Nephron progenitor cell (in vitro differentiated cells): ENCODE data around the gene PDLIM7.
"Not testable (repeated sequence)": the region's sequence is repeated elsewhere in the genome, so short reads cannot be mapped to it uniquely, and the experiment has no call there.

ENCODE experiments used
- DNase-seq: peaks from one replicate; pipeline ENCODE4 v3.0.0; 2021
- H3K27ac Mint-ChIP-seq: 2 replicates; pipeline ENCODE4 v1.8.0; 2021; ENCODE audit warnings: mild to moderate bottlenecking, moderate library complexity, mixed read lengths
- H3K27me3 Mint-ChIP-seq: 2 replicates; pipeline ENCODE4 v1.8.0; 2021; ENCODE audit warnings: mild to moderate bottlenecking, low read depth, mixed read lengths; ENCODE audit not compliant: poor library complexity
- H3K36me3 Mint-ChIP-seq: 2 replicates; pipeline ENCODE4 v1.8.0; 2021; ENCODE audit warnings: low read depth, mixed read lengths
- H3K4me1 Mint-ChIP-seq: 2 replicates; pipeline ENCODE4 v1.8.0; 2021; ENCODE audit warnings: mixed read lengths
- H3K4me3 Mint-ChIP-seq: 2 replicates; pipeline ENCODE4 v1.8.0; 2021; ENCODE audit warnings: mild to moderate bottlenecking, moderate library complexity, mixed read lengths
- H3K9me3 Mint-ChIP-seq: 2 replicates; pipeline ENCODE4 v1.8.0; 2021; ENCODE audit warnings: mild to moderate bottlenecking, moderate library complexity, mixed read lengths
- TF ChIP-seq, protein P1 (sequence below): fragments of 200-600 bp; sonication (generic); IDR thresholded peaks from 2 replicates; pipeline ENCODE4 v1.5.0; 2021; ENCODE audit warnings: antibody characterized with exemption

PDLIM7 gene

DNA sequence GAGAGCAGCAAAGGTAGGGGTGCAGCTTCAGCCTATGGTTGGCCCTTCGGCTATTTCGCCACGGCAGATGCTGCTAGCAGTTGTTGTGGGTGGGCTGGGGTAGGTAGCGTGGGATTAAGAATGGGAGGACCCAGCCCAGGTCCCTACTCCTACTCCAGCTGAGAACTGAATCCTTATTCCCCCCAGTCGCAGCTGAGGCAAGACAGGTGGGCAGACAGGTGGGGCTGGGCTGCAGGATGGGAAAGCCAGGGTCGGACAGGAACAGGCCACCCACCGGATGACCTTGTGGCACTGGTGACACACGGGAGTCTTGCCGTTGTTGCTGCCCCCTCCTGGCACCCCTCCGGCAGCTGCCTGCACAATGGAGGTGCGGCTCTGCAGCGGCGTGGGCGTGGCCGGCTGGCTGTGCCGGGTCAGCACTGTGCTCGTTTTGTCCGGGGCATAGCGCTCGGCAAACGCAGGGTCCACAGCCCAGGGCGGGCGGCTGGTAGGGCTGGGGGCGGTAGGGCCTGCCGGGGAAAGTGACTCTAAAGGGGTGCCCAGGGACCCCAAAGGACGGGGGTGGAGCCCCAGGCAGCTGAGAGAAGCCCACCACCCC lies 8.2 kb downstream of the PDLIM7 start:
- DNase-seq = no peak

DNA sequence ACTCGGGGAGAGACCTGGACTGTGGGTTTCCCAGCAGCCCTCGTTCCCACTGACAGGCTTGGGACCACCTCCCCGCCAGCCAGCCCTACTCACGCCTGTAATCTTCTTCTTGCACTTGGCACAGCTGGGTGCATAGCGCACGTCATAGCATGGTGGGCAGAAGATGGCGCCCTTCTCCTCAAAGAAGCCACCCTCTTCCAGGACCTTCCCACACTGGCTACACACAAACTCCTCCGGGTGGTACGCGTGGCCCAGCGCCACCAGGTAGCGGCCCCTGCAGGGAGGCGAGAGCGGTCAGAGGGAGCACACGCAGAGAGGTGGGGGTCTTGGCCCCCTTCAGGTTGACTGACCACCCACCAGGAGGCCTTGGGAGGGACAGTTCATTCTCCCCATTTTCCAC lies 9.4 kb downstream of the PDLIM7 start:
- H3K4me1 Mint-ChIP-seq = peaks cover 40% of the 10 kb centered on the region
- peaks cover 41% of the 10 kb centered on the region for H3K36me3 Mint-ChIP-seq
- DNase-seq = no peak
- H3K27ac Mint-ChIP-seq = peak overlapping the region; percentile 36
- no peaks in the 10 kb centered on the region for H3K9me3 Mint-ChIP-seq
- TF ChIP-seq, protein P1, sequence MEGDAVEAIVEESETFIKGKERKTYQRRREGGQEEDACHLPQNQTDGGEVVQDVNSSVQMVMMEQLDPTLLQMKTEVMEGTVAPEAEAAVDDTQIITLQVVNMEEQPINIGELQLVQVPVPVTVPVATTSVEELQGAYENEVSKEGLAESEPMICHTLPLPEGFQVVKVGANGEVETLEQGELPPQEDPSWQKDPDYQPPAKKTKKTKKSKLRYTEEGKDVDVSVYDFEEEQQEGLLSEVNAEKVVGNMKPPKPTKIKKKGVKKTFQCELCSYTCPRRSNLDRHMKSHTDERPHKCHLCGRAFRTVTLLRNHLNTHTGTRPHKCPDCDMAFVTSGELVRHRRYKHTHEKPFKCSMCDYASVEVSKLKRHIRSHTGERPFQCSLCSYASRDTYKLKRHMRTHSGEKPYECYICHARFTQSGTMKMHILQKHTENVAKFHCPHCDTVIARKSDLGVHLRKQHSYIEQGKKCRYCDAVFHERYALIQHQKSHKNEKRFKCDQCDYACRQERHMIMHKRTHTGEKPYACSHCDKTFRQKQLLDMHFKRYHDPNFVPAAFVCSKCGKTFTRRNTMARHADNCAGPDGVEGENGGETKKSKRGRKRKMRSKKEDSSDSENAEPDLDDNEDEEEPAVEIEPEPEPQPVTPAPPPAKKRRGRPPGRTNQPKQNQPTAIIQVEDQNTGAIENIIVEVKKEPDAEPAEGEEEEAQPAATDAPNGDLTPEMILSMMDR = no peak
- no peaks in the 10 kb centered on the region for H3K27me3 Mint-ChIP-seq
- H3K4me3 Mint-ChIP-seq = no peak overlapping the region

More for the DNA sequence above, 8.2 kb downstream of the PDLIM7 start:
- Mint-ChIP-seq H3K4me3 (no peak overlapping the region), H3K36me3 (peaks cover 35% of the 10 kb centered on the region), H3K4me1 (peaks cover 42% of the 10 kb centered on the region), H3K9me3 (no peaks in the 10 kb centered on the region), H3K27me3 (no peaks in the 10 kb centered on the region), H3K27ac (no peak overlapping the region)
- TF ChIP-seq, protein P1 = no peak

DNA sequence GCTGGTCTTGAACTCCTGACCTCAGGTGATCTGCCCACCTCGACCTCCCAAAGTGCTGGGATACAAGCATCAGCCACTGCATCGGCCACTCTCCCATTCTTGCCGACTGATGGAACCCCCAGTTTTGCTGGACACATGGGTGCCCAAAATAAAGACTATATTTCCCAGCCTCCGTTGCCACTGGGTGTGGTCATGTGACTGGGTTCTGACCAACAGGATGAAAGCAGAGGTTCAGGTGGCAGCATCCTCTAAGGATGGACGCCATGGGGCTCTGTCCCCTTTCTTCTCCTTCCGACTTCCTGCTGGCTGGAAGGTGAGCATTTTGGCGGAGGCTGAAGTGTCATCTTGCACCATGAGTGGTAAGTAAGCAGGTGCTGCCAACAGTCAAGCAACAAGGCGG lies 10.3 kb downstream of the PDLIM7 start:
- no peak overlapping the region for H3K27ac Mint-ChIP-seq

DNA sequence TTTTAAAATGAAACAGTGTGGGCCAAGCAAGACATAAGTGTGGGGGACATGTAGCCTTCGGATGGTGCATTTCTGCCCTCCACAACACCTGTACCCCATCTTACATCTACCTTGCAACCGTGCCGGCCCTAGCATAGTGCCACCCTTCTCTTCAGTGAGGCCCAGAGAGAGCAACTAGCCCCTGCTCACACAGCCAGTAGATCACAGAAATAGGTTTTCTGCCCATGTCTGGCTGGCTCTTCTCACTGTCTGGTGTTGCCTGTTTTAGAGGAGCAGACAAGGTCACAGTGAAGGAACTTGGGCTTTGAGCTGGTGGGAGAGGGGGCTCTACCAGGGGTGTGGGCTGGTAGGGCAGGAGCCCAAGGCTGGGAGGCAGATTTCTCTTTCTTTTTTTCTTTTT lies 11.1 kb downstream of the PDLIM7 start:
- no peak overlapping the region for H3K4me3 Mint-ChIP-seq
- H3K36me3 Mint-ChIP-seq = peaks cover 41% of the 10 kb centered on the region
- TF ChIP-seq, protein P1 = no peak

More for the DNA sequence above, 10.3 kb downstream of the PDLIM7 start:
- Mint-ChIP-seq H3K27me3 (no peaks in the 10 kb centered on the region), H3K9me3 (no peaks in the 10 kb centered on the region), H3K4me3 (no peak overlapping the region), H3K36me3 (peaks cover 43% of the 10 kb centered on the region), H3K4me1 (peaks cover 39% of the 10 kb centered on the region)
- no peak for DNase-seq
- TF ChIP-seq, protein P1 = no peak

DNA sequence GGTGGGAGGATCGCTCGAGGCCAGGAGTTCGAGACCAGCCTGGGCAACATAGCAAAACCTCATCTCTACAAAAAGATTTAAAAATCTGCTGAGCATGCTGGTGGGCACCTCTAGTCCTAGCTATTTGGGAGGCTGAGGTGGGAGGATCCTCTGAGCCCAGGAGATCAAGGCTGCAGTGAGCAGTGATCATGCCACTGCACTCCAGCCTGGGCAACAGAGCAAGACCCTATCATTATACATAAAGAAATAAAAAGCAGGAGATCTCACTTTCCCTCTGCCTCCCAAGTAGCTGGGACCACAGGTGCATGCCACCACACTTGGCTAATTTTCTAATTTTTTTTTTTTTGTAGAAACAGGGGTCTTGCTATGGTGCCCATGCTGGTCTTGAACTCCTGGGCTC lies 11.7 kb downstream of the PDLIM7 start:
- not testable (repeated sequence) for H3K4me3 Mint-ChIP-seq, DNase-seq, H3K9me3 Mint-ChIP-seq, H3K27me3 Mint-ChIP-seq
- peak overlapping the region; percentile 92 for H3K27ac Mint-ChIP-seq
- peaks cover 34% of the 10 kb centered on the region for H3K4me1 Mint-ChIP-seq
- H3K36me3 Mint-ChIP-seq = peaks cover 39% of the 10 kb centered on the region

More for the DNA sequence above, 11.1 kb downstream of the PDLIM7 start:
- Mint-ChIP-seq H3K4me1 (peaks cover 36% of the 10 kb centered on the region), H3K27ac (no peak overlapping the region), H3K9me3 (no peaks in the 10 kb centered on the region), H3K27me3 (no peaks in the 10 kb centered on the region)
- no peak for DNase-seq

DNA sequence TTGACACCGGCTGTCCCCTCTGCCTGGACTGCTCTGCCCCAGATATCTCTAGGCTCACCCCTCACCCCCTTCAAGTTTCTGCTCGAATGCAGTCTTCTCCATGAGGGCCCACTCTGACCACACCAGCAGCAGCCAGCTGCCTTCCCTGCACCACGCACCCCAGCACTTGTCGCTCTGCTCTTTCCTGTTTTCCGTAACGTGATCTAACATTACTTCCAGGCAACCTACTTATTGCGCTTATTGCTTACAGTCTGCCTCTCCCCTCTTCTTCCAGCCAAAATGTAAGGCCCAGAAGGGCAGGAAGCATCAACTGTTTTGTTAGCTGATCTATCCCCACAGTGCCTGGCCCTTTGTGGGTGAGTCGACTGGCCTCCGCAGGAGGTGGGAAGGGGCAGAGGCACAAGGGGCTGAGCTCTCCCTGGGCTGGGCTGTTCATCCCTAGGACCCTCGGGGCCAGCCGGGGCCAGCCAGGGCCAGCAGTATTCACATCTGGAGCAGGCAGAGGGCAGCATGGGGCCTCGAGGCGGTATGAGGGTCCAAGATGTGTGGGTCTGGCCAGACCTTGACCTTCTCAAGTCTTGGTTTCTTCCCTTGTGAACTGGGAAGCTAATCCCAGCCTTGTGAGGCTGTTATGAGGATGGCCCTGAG lies 12.4 kb downstream of the PDLIM7 start:
- Mint-ChIP-seq H3K9me3 (no peaks in the 10 kb centered on the region), H3K4me3 (no peak overlapping the region), H3K27me3 (no peaks in the 10 kb centered on the region), H3K36me3 (peaks cover 39% of the 10 kb centered on the region), H3K4me1 (peaks cover 35% of the 10 kb centered on the region), H3K27ac (peak overlapping the region; percentile 94)
- no peak for DNase-seq
- TF ChIP-seq, protein P1 = no peak
